WI38 (cell line): Measurements from ENCODE around the gene RBM15.

Source experiments
- H3K4me3 ChIP-seq: 2 replicates; pipeline ENCODE4 v1.5.1; 2011; ENCODE audit warnings: low read depth, mild to moderate bottlenecking, control low read depth, low read length
- CTCF ChIP-seq: IDR thresholded peaks from 2 replicates; pipeline ENCODE4 v1.5.1; 2012; ENCODE audit warnings: low read depth, mild to moderate bottlenecking, control low read depth, low read length

The RBM15 gene

GRCh38 chr1:110343249-110343648, 4.1 kb downstream of the RBM15 start:
- TF ChIP-seq CTCF = no peak
- H3K4me3 ChIP-seq = no peak overlapping the region

GRCh38 chr1:110344152-110344551, 5.0 kb downstream of the RBM15 start:
- TF ChIP-seq CTCF = no peak
- H3K4me3 ChIP-seq = no peak overlapping the region

GRCh38 chr1:110345480-110345879, 6.3 kb downstream of the RBM15 start:
- TF ChIP-seq CTCF = no peak
- H3K4me3 ChIP-seq = no peak overlapping the region

GRCh38 chr1:110346690-110347089, 7.5 kb downstream of the RBM15 start:
- TF ChIP-seq CTCF = no peak
- no peak overlapping the region for H3K4me3 ChIP-seq

GRCh38 chr1:110347182-110347893, 8.2 kb downstream of the RBM15 start:
- no peak for TF ChIP-seq CTCF
- H3K4me3 ChIP-seq = no peak overlapping the region

- no peak overlapping the region for H3K4me3 ChIP-seq
- TF ChIP-seq CTCF = no peak
Measured at GRCh38 chr1:110348050-110348449, 8.9 kb downstream of the RBM15 start.

- no peak for TF ChIP-seq CTCF
- H3K4me3 ChIP-seq = no peak overlapping the region
Measured at GRCh38 chr1:110348771-110349170, 9.6 kb downstream of the RBM15 start.
